NCI-H2107 treated with DMSO at 0.1 percent for 48 hours (cell line): ENCODE results near the gene LRRK1.
A peak's percentile ranks its signal among the peaks of the same experiment; 100 is the strongest.

Source experiments
- DNase-seq: peaks from one replicate; lab custom pipeline; 2025; ENCODE audit not compliant: unreplicated experiment; lab: John Stamatoyannopoulos, UW

The LRRK1 gene

GRCh38 chr15:101001796-101002195 lies 82.6 kb downstream of the LRRK1 start:
- no peak for DNase-seq

- no peak for DNase-seq
These were observed 83.9 kb downstream of the LRRK1 start for GRCh38 chr15:101003081-101003480.

GRCh38 chr15:101003706-101004105 lies 84.5 kb downstream of the LRRK1 start:
- no peak for DNase-seq

- no peak for DNase-seq
These were observed 85.3 kb downstream of the LRRK1 start for GRCh38 chr15:101004500-101004899.

- no peak for DNase-seq
These were observed 86.0 kb downstream of the LRRK1 start for GRCh38 chr15:101004986-101005747.

GRCh38 chr15:101006931-101007691 lies 88.0 kb downstream of the LRRK1 start:
- DNase-seq, result peak; percentile 46

- peak; percentile 76 for DNase-seq
These were observed 89.3 kb downstream of the LRRK1 start for GRCh38 chr15:101008158-101009139.

GRCh38 chr15:101009176-101009575 lies 90.0 kb downstream of the LRRK1 start:
- DNase-seq, result no peak

- DNase-seq, result no peak
These were observed 91.6 kb downstream of the LRRK1 start for GRCh38 chr15:101010781-101011180.

GRCh38 chr15:101012326-101013200 lies 93.4 kb downstream of the LRRK1 start:
- DNase-seq, result no peak

- DNase-seq, result no peak
These were observed 94.0 kb downstream of the LRRK1 start for GRCh38 chr15:101013201-101013550.

- peak; percentile 63 for DNase-seq
These were observed 94.9 kb downstream of the LRRK1 start for GRCh38 chr15:101013769-101014675.

- no peak for DNase-seq
These were observed 96.0 kb downstream of the LRRK1 start for GRCh38 chr15:101014921-101015841.

GRCh38 chr15:101016581-101016980 lies 97.4 kb downstream of the LRRK1 start:
- no peak for DNase-seq

GRCh38 chr15:101017093-101017754 lies 98.1 kb downstream of the LRRK1 start:
- DNase-seq, result no peak

- DNase-seq, result no peak
These were observed 98.9 kb downstream of the LRRK1 start for GRCh38 chr15:101018016-101018415.

- DNase-seq, result no peak
These were observed 99.3 kb downstream of the LRRK1 start for GRCh38 chr15:101018450-101018849.
